ENCODE measurements around the gene CREBBP. TPM values are rescaled to one million over a fixed set of nuclear protein-coding genes. Genes with fewer than 3 reads are reported as not detected.

Gene CREBBP
- total RNA-seq, 2 experiments from 2014 or later: 145 to 152 TPM

DNA sequence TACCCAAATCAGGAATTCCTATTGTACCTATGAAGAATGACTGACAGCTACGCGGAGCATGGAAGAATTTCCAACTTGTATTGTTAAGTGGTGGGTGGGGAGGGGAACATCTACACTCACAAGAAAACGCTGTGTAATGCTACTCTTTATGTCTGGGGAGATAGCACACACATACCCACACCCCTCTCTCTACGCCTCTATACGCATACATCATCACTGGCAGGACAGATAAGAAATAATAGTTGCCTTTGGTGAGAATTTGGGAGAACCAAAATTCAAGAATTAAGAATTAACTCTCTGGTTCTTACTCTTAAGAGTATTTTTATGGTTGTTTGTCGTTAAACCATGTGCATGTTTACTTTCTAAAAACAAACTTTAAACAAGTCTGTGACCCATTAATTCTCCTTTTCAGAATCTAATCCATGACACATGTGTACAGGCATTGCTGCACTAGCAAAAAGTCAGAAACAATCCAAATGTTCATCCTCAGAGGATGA is 33.9 kb downstream of the CREBBP start:
- no peak overlapping the region for H3K4me3 Mint-ChIP-seq

DNA sequence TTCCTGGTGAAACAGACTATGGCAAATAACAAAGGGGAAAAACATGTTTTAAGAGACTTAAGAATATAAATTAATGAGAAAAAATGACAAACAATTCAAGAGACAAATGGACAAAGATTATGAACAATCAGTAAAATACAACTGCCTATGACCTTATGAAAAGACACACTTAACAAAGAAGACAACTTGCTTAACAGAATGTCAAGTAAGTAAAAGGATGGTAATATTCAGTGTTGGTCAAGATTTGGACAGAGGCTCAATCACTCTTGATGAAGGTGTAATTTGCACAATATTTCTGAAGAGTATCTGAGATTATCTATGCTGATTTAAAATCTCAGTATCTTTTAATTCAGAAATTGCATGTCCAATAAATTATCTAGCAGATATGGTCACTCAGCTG is 34.4 kb downstream of the CREBBP start:
- Mint-ChIP-seq H3K4me3 (no peak overlapping the region), H3K9me3 (no peaks in the 10 kb centered on the region), H3K27me3 (no peaks in the 10 kb centered on the region), H3K4me1 (ENCODE audit: low read depth) (peaks cover 59% of the 10 kb centered on the region), H3K36me3 (ENCODE audit: low read depth) (peaks cover 69% of the 10 kb centered on the region), H3K27ac (peak overlapping the region; percentile 5)
- TF ChIP-seq, protein P1, sequence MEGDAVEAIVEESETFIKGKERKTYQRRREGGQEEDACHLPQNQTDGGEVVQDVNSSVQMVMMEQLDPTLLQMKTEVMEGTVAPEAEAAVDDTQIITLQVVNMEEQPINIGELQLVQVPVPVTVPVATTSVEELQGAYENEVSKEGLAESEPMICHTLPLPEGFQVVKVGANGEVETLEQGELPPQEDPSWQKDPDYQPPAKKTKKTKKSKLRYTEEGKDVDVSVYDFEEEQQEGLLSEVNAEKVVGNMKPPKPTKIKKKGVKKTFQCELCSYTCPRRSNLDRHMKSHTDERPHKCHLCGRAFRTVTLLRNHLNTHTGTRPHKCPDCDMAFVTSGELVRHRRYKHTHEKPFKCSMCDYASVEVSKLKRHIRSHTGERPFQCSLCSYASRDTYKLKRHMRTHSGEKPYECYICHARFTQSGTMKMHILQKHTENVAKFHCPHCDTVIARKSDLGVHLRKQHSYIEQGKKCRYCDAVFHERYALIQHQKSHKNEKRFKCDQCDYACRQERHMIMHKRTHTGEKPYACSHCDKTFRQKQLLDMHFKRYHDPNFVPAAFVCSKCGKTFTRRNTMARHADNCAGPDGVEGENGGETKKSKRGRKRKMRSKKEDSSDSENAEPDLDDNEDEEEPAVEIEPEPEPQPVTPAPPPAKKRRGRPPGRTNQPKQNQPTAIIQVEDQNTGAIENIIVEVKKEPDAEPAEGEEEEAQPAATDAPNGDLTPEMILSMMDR (IDR thresholded peaks at IDR 0.05): no peak
- DNase-seq (no peak), ATAC-seq (ENCODE audit: poor library complexity) (no peak)
- ChIA-PET CTCF (no interaction called here), POLR2A (no interaction called here)
- Histone ChIP-seq H3K4me1 (ENCODE audit: insufficient read depth, low read length) (peaks cover 16% of the 10 kb centered on the region), H3K27ac (ENCODE audit: low read depth in 1 of 2, low read length in 2 of 2) (no peak overlapping the region), H3K36me3 (ENCODE audit: insufficient read depth, low read length) (peaks cover 47% of the 10 kb centered on the region), H3K4me3 (ENCODE audit: low read length) (no peak overlapping the region), H3K9me3 (ENCODE audit: control insufficient read depth in 1 of 2, insufficient read depth in 1 of 2, low read length in 2 of 2) (no peaks in the 10 kb centered on the region), H3K27me3 (ENCODE audit: control insufficient read depth in 1 of 2, insufficient read depth in 2 of 2, low read length in 2 of 2) (no peaks in the 10 kb centered on the region)
- intact Hi-C loops (cut with DNase I, micrococcal nuclease): loop anchor here in 1 of 2 experiments (5.0 kb wide), 1 partner anchor 34 kb away; no protein-coding TSS in a partner anchor

More for the DNA sequence above, 33.9 kb downstream of the CREBBP start:
- Mint-ChIP-seq H3K27me3 (no peaks in the 10 kb centered on the region), H3K27ac (peak overlapping the region; percentile 5), H3K4me1 (ENCODE audit: low read depth) (peaks cover 55% of the 10 kb centered on the region), H3K36me3 (ENCODE audit: low read depth) (peaks cover 68% of the 10 kb centered on the region), H3K9me3 (no peaks in the 10 kb centered on the region)
- Histone ChIP-seq H3K27ac (ENCODE audit: low read depth in 1 of 2, low read length in 2 of 2) (no peak overlapping the region), H3K9me3 (ENCODE audit: control insufficient read depth in 1 of 2, insufficient read depth in 1 of 2, low read length in 2 of 2) (no peaks in the 10 kb centered on the region), H3K4me1 (ENCODE audit: insufficient read depth, low read length) (peaks cover 16% of the 10 kb centered on the region), H3K36me3 (ENCODE audit: insufficient read depth, low read length) (peaks cover 43% of the 10 kb centered on the region), H3K4me3 (ENCODE audit: low read length) (no peak overlapping the region), H3K27me3 (ENCODE audit: control insufficient read depth in 1 of 2, insufficient read depth in 2 of 2, low read length in 2 of 2) (no peaks in the 10 kb centered on the region)
- intact Hi-C loops (cut with DNase I, micrococcal nuclease): loop anchor here in 1 of 2 experiments (5.0 kb wide), 1 partner anchor 34 kb away; no protein-coding TSS in a partner anchor
- DNase-seq (no peak), ATAC-seq (ENCODE audit: poor library complexity) (no peak)
- TF ChIP-seq, protein P1 (IDR thresholded peaks at IDR 0.05): no peak
- POLR2A ChIA-PET: no interaction called here
- CTCF ChIA-PET: no interaction called here

DNA sequence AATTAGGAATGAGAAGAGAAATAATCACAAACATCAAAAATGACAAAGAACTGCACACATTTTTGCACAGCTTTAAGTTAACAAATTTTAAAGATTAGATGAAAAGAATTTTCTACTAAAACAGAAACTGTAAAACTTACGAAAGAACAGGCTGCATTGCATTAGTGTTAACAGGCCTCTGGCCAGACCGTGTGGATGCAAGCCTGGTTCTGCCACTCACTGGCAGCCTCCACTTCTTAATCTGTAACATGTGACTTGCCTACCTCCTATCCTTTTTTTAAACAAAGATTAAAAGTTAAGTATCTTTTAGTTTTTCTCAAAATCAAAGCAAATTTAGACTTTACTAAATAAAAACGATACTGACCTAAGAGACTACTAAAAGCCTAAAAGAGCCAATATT is 37.5 kb downstream of the CREBBP start:
- Histone ChIP-seq H3K27ac (ENCODE audit: low read depth in 1 of 2, low read length in 2 of 2) (no peak overlapping the region), H3K27me3 (ENCODE audit: control insufficient read depth in 1 of 2, insufficient read depth in 2 of 2, low read length in 2 of 2) (no peaks in the 10 kb centered on the region), H3K4me1 (ENCODE audit: insufficient read depth, low read length) (peaks cover 12% of the 10 kb centered on the region), H3K9me3 (ENCODE audit: control insufficient read depth in 1 of 2, insufficient read depth in 1 of 2, low read length in 2 of 2) (no peaks in the 10 kb centered on the region), H3K4me3 (ENCODE audit: low read length) (no peak overlapping the region), H3K36me3 (ENCODE audit: insufficient read depth, low read length) (peaks cover 33% of the 10 kb centered on the region)
- Mint-ChIP-seq H3K4me1 (ENCODE audit: low read depth) (peaks cover 72% of the 10 kb centered on the region), H3K27me3 (no peaks in the 10 kb centered on the region), H3K4me3 (no peak overlapping the region), H3K36me3 (ENCODE audit: low read depth) (peaks cover 66% of the 10 kb centered on the region), H3K27ac (no peak overlapping the region), H3K9me3 (no peaks in the 10 kb centered on the region)
- ChIA-PET CTCF (no interaction called here), POLR2A (no interaction called here)
- intact Hi-C loops (cut with DNase I, micrococcal nuclease): no loop called here
- ATAC-seq (ENCODE audit: poor library complexity) (no peak), DNase-seq (no peak)
- TF ChIP-seq, protein P1 (IDR thresholded peaks at IDR 0.05): no peak

Measured in CD4-positive, alpha-beta T cell (primary cell).